Mesenchymal stem cell (in vitro differentiated cells and primary cell): Measurements from ENCODE around the gene NRG2.

Experiments used
- DNase-seq: peaks from one replicate; pipeline ENCODE4 v3.0.0-alpha.2; 2013
- H2AFZ ChIP-seq: one replicate; pipeline ENCODE4 v1.6.1; 2013; ENCODE audit warnings: low read depth, mild to moderate bottlenecking, control low read depth, inconsistent platforms, low read length, moderate library complexity
- H2AK5ac ChIP-seq: 2 replicates; pipeline ENCODE4 v1.6.1; 2013; ENCODE audit warnings: low read length, moderate library complexity, mild to moderate bottlenecking, inconsistent platforms; ENCODE audit not compliant: severe bottlenecking
- H2BK120ac ChIP-seq: one replicate; pipeline ENCODE4 v1.6.1; 2013; ENCODE audit warnings: low read depth, mild to moderate bottlenecking, inconsistent platforms, low read length, moderate library complexity
- H2BK12ac ChIP-seq, 2 experiments: one replicate each; pipeline ENCODE4 v1.6.1; 2013; ENCODE audit warnings: inconsistent platforms in 2 of 2, low read length in 2 of 2, mild to moderate bottlenecking in 2 of 2, moderate library complexity in 2 of 2, control low read depth in 1 of 2
- H2BK15ac ChIP-seq: one replicate; pipeline ENCODE4 v1.6.1; 2013; ENCODE audit warnings: mild to moderate bottlenecking, low read depth, inconsistent platforms; ENCODE audit not compliant: poor library complexity, severe bottlenecking
- H2BK5ac ChIP-seq: 2 replicates; pipeline ENCODE4 v1.6.1; 2013; ENCODE audit warnings: low read depth, mild to moderate bottlenecking, low read length, control low read depth, inconsistent platforms; ENCODE audit not compliant: poor library complexity, severe bottlenecking
- H3K14ac ChIP-seq, 2 experiments: one replicate each; pipeline ENCODE4 v1.6.1; 2013; ENCODE audit warnings: inconsistent platforms in 2 of 2, low read length in 2 of 2, control low read depth in 1 of 2, mild to moderate bottlenecking in 1 of 2, moderate library complexity in 1 of 2
- H3K18ac ChIP-seq, 2 experiments: one replicate each; pipeline ENCODE4 v1.6.1; 2013; ENCODE audit warnings: inconsistent platforms in 2 of 2, low read length in 2 of 2, control low read depth in 1 of 2, low read depth in 1 of 2, mild to moderate bottlenecking in 1 of 2
- H3K23ac ChIP-seq, 2 experiments: one replicate each; pipeline ENCODE4 v1.6.1; 2013; ENCODE audit warnings: inconsistent platforms in 2 of 2, low read length in 2 of 2, mild to moderate bottlenecking in 2 of 2, moderate library complexity in 2 of 2, control low read depth in 1 of 2
- H3K27ac ChIP-seq: 2 replicates; pipeline ENCODE4 v1.5.1; 2013; ENCODE audit warnings: mild to moderate bottlenecking, moderate library complexity, low read length, control low read depth, inconsistent platforms; ENCODE audit not compliant: poor library complexity, severe bottlenecking
- H3K27me3 ChIP-seq, 2 experiments: 2 replicates each; pipeline versions ENCODE4 v1.6.1 to v1.7.0; 2013; ENCODE audit warnings: low read length in 2 of 2, mild to moderate bottlenecking in 2 of 2, moderate library complexity in 2 of 2, control low read depth in 1 of 2, inconsistent platforms in 1 of 2; ENCODE audit not compliant: control insufficient read depth in 1 of 2, insufficient read depth in 1 of 2
- H3K36me3 ChIP-seq, 2 experiments: 2 replicates each; pipeline versions ENCODE4 v1.6.1 to v1.7.0; 2013; ENCODE audit warnings: low read length in 2 of 2, control low read depth in 1 of 2, inconsistent platforms in 1 of 2, low read depth in 1 of 2, mild to moderate bottlenecking in 1 of 2; ENCODE audit not compliant: insufficient read depth in 2 of 2, control insufficient read depth in 1 of 2
- H3K4ac ChIP-seq, 2 experiments: one replicate each; pipeline ENCODE4 v1.6.1; 2013; ENCODE audit warnings: inconsistent platforms in 2 of 2, low read length in 2 of 2, mild to moderate bottlenecking in 2 of 2, moderate library complexity in 2 of 2, control low read depth in 1 of 2, low read depth in 1 of 2
- H3K4me1 ChIP-seq: 2 replicates; pipeline ENCODE4 v1.6.1; 2013; ENCODE audit warnings: low read depth, low read length, control low read depth; ENCODE audit not compliant: control insufficient read depth, insufficient read depth
- H3K4me2 ChIP-seq: 2 replicates; pipeline ENCODE4 v1.6.1; 2013; ENCODE audit warnings: low read length, mild to moderate bottlenecking, inconsistent platforms; ENCODE audit not compliant: poor library complexity, severe bottlenecking
- H3K4me3 ChIP-seq, 2 experiments: 2 replicates each; pipeline versions ENCODE4 v1.5.1 to v1.7.0; 2013; ENCODE audit warnings: low read length in 2 of 2, mild to moderate bottlenecking in 2 of 2, control low read depth in 1 of 2, low read depth in 1 of 2; ENCODE audit not compliant: insufficient read depth in 1 of 2
- H3K79me1 ChIP-seq: replicated peaks from 2 replicates; pipeline ENCODE4 v1.6.1; 2013; ENCODE audit warnings: mild to moderate bottlenecking, control low read depth, low read length, inconsistent platforms; ENCODE audit not compliant: poor library complexity, severe bottlenecking
- H3K9ac ChIP-seq: 2 replicates; pipeline ENCODE4 v1.7.0; 2013; ENCODE audit warnings: mild to moderate bottlenecking, low read length, moderate library complexity
- H3K9me3 ChIP-seq: 2 replicates; pipeline ENCODE4 v1.7.0; 2013; ENCODE audit warnings: mild to moderate bottlenecking, low read length; ENCODE audit not compliant: control insufficient read depth
- H4K8ac ChIP-seq: one replicate; pipeline ENCODE4 v1.6.1; 2013; ENCODE audit warnings: inconsistent platforms, mild to moderate bottlenecking, low read length, moderate library complexity
- H4K91ac ChIP-seq: one replicate; pipeline ENCODE4 v1.6.1; 2013; ENCODE audit warnings: mild to moderate bottlenecking, low read length, inconsistent platforms
- WGBS: methylation state at CpG from one replicate; pipeline ENCODE4 v1.1.7; 2013; ENCODE audit warnings: mixed read lengths; 5-methylcytosine and 5-hydroxymethylcytosine counted together

The NRG2 gene

GRCh38 chr5:140010798-140011197 lies 32.3 kb downstream of the NRG2 start:
- Histone ChIP-seq H2BK15ac (no peak overlapping the region), H3K23ac (no peak overlapping the region), H3K79me1 (no peaks in the 10 kb centered on the region), H3K4me1 (no peaks in the 10 kb centered on the region), H3K36me3 (no peaks in the 10 kb centered on the region), H3K18ac (no peak overlapping the region), H4K91ac (no peak overlapping the region), H2BK5ac (no peak overlapping the region), H3K4me2 (no peak overlapping the region), H3K9ac (no peak overlapping the region), H3K4me3 (no peak overlapping the region), H3K4ac (no peak overlapping the region), H2AFZ (no peak overlapping the region), H2BK12ac (no peak overlapping the region), H3K27ac (no peak overlapping the region), H2AK5ac (no peak overlapping the region), H2BK120ac (no peak overlapping the region), H3K9me3 (no peaks in the 10 kb centered on the region), H4K8ac (no peak overlapping the region), H3K27me3 (peaks cover 4 to 61% of the 10 kb centered on the region in 2 experiments), H3K14ac (no peak overlapping the region)
- DNase-seq, result no peak
- 93% methylated on average over 3 of the region's 3 CpGs for WGBS

GRCh38 chr5:140007311-140007710 lies 35.8 kb downstream of the NRG2 start:
- H3K36me3 ChIP-seq, result no peaks in the 10 kb centered on the region
- H3K23ac ChIP-seq, result no peak overlapping the region

GRCh38 chr5:140005145-140005591 lies 37.9 kb downstream of the NRG2 start:
- Histone ChIP-seq H2AK5ac (no peak overlapping the region), H3K36me3 (no peaks in the 10 kb centered on the region), H3K4ac (no peak overlapping the region), H2BK5ac (no peak overlapping the region), H3K9ac (no peak overlapping the region), H2AFZ (no peak overlapping the region), H3K18ac (no peak overlapping the region), H3K79me1 (no peaks in the 10 kb centered on the region), H2BK15ac (no peak overlapping the region), H3K14ac (no peak overlapping the region), H3K23ac (no peak overlapping the region), H2BK120ac (no peak overlapping the region), H3K4me2 (no peak overlapping the region), H4K91ac (no peak overlapping the region), H4K8ac (no peak overlapping the region), H3K27me3 (peaks cover 5 to 62% of the 10 kb centered on the region in 2 experiments), H3K27ac (no peak overlapping the region), H2BK12ac (no peak overlapping the region), H3K4me3 (no peak overlapping the region), H3K9me3 (no peaks in the 10 kb centered on the region), H3K4me1 (no peaks in the 10 kb centered on the region)
- WGBS, result 68% methylated on average over 4 of the region's 4 CpGs
- DNase-seq, result no peak

More at GRCh38 chr5:140007311-140007710, 35.8 kb downstream of the NRG2 start:
- Histone ChIP-seq H3K79me1 (no peaks in the 10 kb centered on the region), H2BK15ac (no peak overlapping the region), H3K18ac (no peak overlapping the region), H3K4me3 (no peak overlapping the region), H4K8ac (no peak overlapping the region), H3K14ac (no peak overlapping the region), H3K4me2 (no peak overlapping the region), H2BK12ac (no peak overlapping the region), H3K27me3 (peaks cover 3 to 69% of the 10 kb centered on the region in 2 experiments), H3K9ac (no peak overlapping the region), H2BK120ac (no peak overlapping the region), H3K4me1 (no peaks in the 10 kb centered on the region), H3K4ac (no peak overlapping the region), H2BK5ac (no peak overlapping the region), H3K27ac (no peak overlapping the region), H4K91ac (no peak overlapping the region), H3K9me3 (no peaks in the 10 kb centered on the region), H2AFZ (no peak overlapping the region), H2AK5ac (no peak overlapping the region)
- WGBS, result 100% methylated on average over 1 of the region's 2 CpGs
- no peak for DNase-seq

DNA sequence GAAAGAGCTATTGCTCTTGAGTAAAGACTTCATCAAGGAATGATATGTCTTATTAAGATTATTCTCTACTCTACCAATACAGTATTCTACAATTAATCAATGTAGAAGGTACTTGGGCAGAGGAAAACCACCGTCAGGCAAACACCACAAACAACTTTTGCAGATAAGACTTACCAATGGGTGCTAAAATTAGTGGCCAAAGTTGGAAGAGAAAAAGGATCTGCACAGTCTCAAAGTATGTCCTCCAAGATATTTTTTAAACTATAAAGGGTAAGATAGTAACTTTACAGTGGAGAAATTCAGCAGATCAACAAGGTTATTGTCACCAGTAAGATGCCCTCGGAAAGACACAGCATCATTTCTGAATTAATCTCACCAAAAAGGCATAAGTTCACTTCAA lies 38.9 kb downstream of the NRG2 start:
- Histone ChIP-seq H3K4me1 (no peaks in the 10 kb centered on the region), H4K8ac (no peak overlapping the region), H4K91ac (no peak overlapping the region), H3K14ac (no peak overlapping the region), H3K23ac (no peak overlapping the region), H3K27me3 (peaks cover 6 to 71% of the 10 kb centered on the region in 2 experiments), H2AFZ (no peak overlapping the region), H2BK12ac (no peak overlapping the region), H3K4me2 (no peak overlapping the region), H3K18ac (no peak overlapping the region), H3K4me3 (no peak overlapping the region), H3K27ac (no peak overlapping the region), H3K9me3 (no peaks in the 10 kb centered on the region), H2BK120ac (no peak overlapping the region), H2AK5ac (no peak overlapping the region), H2BK15ac (no peak overlapping the region), H3K36me3 (no peaks in the 10 kb centered on the region), H3K4ac (no peak overlapping the region), H3K9ac (no peak overlapping the region), H3K79me1 (no peaks in the 10 kb centered on the region), H2BK5ac (no peak overlapping the region)
- no peak for DNase-seq
- 86% methylated on average over 1 of the region's 2 CpGs for WGBS
